Hypothalamus (tissue), 51 donors: ENCODE measurements around the gene BCAS3.
A peak's percentile ranks its signal among the peaks of the same experiment; 100 is the strongest.

ENCODE experiments used
- DNase-seq, 51 donors: peaks; one replicate each; lab custom pipeline; 2025; lab: John Stamatoyannopoulos, UW

Gene BCAS3

GRCh38 chr17:61097781-61098180, 420.1 kb downstream of the BCAS3 start:
- DNase-seq = no peak

- DNase-seq = no peak
Observed at GRCh38 chr17:61106354-61106753, 428.7 kb downstream of the BCAS3 start.

- DNase-seq = no peak
Observed at GRCh38 chr17:61116577-61116976, 438.9 kb downstream of the BCAS3 start.

DNA sequence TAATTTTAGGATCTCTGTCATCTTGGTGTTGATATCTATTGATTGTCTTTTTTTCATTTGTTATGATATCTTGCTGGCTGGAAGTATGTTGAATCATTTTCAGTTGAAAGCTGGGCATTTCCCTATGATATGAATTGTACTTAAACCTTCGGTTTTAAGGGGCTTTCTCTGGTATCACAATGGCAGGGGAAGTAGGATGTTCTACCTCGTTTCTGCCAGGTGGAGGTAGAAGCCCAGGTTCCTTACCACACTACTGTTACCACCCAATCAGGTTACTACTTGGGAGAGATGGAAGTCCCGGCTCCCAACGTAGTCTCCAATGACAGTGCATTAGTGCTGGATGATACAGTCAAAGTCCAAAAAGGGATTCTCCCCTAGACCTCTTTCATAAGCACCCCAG, 440.3 kb downstream of the BCAS3 start:
- no peak for DNase-seq

- no peak for DNase-seq
Observed at GRCh38 chr17:61118871-61119270, 441.2 kb downstream of the BCAS3 start.

GRCh38 chr17:61122326-61122913, 444.8 kb downstream of the BCAS3 start:
- no peak for DNase-seq

DNA sequence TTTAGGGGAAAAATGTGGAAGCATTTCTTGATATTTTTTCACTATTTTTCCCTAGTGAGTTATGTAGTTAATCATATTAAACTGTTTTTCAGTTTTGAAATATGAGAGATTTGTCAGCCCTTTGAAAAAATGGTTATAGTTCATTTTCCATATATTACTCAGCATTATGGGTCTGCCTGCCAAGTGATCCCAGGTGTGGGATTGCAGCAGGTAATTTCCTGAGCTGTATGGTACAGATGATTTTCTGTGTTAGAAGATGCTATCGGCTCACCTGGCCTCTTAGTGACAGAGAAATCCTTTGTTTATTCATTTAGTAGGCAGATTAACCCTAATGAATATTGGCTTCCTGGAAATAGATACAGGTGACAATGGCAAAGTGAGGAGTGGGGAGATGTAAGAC, 446.9 kb downstream of the BCAS3 start:
- DNase-seq = no peak

DNA sequence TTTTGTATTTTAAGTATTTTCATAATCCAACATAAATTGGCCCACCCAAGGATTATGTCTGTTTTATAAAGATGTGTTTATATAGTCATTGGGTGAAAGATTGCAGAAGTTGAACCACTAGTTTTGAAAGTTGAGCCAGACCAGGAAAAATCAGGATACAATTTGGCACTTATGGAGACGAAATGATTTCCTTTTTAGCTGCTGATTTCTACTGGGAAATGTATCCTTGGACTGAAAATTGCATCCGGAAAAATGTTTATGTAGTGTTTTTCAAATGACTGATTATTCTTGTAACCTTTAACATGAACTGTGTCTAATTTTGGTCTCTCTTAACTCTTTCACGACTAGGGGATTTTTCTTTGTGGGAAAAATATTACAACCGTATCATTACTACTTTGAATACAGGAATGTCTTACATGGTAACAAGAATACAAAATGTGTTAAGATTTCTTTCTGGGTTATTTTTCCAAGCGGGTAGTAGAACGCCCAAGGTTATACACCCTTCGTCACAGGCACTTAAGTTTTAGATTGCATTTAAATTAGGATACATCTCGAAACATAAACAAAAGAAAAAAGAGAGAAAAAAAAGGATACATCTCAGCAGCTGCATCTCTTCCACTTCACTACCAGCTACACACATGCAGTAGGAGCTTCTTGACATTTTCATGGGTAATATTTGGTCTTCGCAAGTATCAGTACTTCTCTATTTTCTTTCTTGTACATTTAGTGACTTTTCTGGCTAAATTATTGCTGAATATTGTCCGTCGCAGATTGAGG, 449.0 kb downstream of the BCAS3 start:
- no peak for DNase-seq

GRCh38 chr17:61127960-61128359, 450.3 kb downstream of the BCAS3 start:
- no peak for DNase-seq

DNA sequence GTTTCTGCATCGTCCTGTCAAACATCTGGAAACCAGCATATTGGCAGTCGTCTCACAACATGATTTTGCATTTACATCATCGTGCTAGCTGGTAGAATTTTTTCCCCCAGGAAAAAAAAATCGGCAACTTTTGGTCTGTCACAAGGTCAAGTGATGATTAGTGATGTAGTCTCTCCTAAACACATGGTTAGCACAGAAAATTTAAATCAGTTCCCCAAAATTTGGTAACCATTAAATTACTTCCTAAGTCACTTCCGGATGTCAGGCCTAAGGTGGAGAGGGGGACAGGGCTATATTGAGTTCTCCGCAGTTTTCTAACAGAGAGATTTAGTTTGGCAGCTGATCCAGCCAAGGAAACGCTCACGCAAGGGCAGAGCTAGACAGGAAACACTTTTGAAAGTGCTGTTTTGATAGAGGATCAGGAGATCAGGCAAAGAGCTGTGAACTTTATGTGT, 451.0 kb downstream of the BCAS3 start:
- no peak for DNase-seq

DNA sequence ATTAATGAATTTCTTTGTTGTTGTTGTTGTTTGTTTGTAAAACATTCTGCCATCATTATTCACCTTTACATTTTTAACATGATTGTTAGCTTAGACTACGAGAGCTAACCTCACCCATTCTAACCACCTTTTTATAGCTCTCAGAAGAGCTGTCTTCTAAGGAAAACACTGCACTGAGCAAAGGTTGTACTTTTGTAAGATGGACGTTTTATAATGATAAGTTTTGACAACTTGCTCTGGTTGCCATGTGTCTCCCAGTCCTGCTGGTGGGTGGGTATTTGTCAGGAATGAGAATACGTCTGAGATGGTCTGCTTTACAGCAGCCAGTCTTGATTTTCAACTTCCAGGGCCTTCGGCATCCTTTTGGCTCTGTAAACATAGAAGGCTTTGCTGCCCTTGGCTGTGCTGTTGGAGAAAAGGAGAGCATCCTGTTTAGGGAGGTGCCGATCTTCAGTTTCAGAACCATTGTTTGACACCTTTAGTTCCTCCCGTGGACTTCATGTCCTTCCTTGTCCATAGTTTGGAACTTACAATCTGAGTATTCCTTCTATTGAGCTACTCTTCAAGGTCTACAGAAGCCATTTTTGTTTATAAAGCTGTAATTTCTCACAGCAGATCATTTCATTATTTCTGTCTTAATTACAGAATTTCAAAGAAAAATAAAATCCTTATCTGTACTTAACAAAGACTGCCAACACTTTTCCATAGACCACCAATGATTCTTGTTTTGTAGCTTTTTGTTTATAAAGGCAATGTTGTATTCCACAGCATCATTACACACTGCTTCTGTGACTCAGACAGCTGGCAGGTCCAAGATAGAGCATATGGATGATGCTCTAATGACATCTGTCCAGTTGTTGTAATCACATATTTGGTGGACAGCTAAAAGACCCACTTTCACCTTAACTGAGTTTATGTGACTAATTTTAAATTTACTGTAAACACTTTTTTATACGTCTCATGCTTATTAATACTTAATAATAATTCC, 451.9 kb downstream of the BCAS3 start:
- DNase-seq = no peak

DNA sequence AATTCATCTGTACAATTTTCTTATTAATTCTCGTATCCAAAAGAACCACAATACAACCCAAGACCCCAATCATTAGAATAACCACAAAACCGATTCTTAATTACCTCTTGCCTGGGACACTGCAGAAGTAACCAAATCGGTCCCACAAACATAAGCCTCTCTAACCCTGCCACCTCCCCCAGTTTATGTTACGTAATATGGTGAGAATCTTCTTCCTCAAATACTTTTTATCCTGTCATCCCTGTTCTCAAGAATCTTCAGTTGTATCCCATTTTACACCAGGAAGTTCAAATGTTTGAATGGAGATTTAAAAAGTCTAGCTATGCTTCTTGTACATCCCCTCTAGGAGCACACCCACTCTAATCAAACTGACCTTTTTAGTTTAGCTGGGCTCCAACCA, 452.7 kb downstream of the BCAS3 start:
- no peak for DNase-seq

DNA sequence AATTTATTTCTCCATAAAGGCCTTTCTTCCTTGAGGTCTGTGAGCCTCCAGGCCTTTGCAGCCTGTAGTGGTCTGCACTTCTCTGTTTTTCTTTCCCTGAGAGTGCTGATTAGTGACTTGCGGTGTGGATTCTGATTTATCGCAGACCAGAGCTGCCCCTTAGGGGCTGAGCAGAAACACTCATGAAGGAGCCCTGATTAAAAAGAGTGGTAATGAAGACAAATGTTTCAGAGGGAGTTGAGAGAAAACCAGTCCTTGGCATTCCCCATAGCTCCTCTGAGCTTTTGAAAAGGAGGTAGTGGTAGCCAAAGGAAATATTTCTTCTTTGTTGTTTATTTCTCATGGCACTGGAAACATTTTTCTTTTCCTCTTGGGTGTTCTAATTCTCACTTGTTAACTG, 453.9 kb downstream of the BCAS3 start:
- no peak for DNase-seq

DNA sequence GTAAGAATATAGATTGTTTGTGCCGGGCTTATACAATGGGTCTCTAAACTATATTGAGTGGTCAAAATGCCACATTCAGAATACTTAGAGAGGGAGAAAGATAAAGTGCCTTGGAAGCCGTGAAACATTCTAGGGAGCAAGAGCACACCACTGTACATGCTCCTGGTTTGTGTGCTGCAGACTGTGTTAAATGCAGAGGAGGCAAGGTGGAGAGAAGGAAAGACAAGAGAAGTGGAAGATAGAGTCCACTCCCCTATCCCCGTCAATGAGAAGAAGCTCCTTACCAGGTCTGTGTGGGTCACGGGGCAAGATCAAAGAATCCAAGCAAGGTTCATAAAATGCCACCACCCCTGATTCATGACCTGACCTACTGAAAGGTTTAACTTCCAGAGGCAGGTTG, 454.9 kb downstream of the BCAS3 start:
- no peak for DNase-seq

DNA sequence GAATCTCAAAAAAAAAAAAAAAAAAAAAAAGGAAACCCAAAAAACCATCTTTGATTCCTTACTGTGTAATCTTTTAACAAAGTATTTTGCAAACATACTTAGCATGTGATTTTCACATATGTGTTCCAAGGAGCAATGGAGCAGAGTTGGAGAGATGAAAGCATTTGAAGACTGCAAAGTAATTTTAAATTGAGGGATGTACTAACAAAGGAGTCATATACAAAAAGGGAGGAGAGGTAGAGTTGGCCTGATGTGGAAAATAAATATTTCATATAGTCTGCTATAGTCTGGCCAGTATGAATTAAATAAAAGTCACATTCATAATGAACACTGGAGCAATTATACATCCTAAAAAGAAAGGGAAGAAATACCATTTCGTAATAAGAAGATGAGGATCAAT, 456.2 kb downstream of the BCAS3 start:
- DNase-seq = no peak

DNA sequence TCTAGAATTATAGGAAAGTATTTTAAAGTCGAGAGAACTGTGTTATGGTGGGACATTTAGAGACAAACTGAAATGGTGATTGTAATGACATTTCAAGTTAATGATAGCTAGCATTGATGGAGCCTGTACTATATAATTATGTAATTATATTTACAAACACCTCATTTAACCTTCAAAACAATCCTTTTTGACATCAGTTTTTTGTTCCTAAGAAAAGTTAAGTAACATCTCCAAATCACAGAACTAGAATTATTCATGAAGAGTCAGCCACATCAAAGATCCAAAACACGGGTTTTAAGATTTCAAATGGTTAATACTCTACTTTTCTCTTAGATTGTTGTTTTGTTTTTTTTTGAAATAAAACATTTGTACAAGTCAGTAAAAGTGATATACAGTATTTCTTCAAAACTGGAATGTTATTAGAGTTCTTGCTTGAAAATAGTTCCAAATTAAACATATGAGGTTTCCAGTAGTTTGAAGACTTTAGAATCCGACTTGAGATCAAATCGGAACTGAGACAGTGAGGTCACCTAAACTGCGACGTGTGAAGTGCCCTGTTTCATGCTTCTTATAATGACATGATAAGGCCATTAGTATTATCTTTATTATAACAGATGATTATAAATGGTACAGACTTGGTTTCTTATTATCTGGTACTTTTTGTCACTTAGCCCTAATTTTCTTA, 457.0 kb downstream of the BCAS3 start:
- DNase-seq = no peak

GRCh38 chr17:61135782-61136181, 458.1 kb downstream of the BCAS3 start:
- DNase-seq = peak in 1 of 51 donors; percentile 3

GRCh38 chr17:61136296-61136695, 458.6 kb downstream of the BCAS3 start:
- DNase-seq = no peak

DNA sequence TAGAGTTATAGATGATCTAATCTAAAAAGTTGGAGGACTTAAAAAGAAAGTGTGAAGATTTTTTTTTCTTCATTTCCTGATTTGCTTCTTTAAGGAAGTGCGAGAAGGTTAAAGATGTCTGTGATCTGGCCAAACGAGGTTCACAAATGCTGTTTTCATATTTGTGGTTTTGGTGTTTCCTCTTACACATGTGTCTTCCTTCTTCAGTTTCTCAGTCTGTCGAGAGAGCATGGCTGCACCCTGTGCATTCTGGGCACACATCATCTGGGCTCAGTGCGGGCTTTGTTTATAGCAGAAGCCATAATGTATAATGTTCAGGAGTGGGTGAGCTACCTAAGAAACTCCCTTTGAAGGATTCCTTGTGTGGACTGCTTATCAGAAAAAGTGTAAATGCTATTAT, 461.6 kb downstream of the BCAS3 start:
- no peak for DNase-seq

DNA sequence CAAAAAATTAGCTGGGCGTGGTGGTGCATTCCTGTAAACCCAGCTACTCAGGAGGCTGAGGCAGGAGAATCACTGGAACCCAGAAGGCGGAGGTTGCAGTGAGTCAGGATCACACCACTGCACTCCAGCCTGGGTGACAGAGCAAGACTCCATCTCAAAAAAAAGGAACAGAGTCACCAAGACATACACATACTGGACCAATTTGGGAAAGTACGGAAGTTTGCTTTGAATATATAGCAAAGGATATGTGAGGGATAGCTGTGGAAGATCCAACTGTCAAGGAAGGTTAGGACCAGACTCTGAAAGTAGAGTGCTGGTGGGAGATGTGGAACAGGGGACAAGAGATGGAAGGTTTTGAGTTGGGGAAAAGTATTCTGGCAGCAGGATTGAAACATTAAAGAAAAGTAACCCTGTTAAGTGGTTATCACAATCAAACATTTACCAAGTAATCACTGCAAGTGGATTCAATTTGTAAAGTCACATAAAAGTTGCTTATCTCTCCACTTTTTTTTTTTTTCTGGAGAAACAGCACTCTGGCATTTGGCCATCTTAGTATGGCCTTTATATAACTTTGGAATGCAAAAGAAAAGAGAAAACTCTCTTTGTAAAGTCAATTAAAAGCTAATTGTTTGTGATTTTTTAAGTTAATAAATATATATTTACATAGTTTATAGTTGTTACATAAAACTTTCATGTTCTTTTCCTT, 462.6 kb downstream of the BCAS3 start:
- DNase-seq = no peak
